HG03039 (cell line): ENCODE measurements around the gene PLA2G4A.
A peak's percentile ranks its signal among the peaks of the same experiment; 100 is the strongest.
"Not testable (repeated sequence)": the region's sequence is repeated elsewhere in the genome, so short reads cannot be mapped to it uniquely, and the experiment has no call there.

Experiments used
- ATAC-seq: cut with Tn5 transposase; IDR thresholded peaks from one replicate; pipeline ENCODE4 v1.9.1; 2021; ENCODE audit warnings: mild to moderate bottlenecking, moderate library complexity; ENCODE audit not compliant: unreplicated experiment

Gene PLA2G4A

GRCh38 chr1:186904361-186904760 lies 75.6 kb downstream of the PLA2G4A start:
- ATAC-seq, result no peak

- no peak for ATAC-seq
These were observed 76.8 kb downstream of the PLA2G4A start for GRCh38 chr1:186905561-186905960.

- ATAC-seq, result no peak
These were observed 86.8 kb downstream of the PLA2G4A start for GRCh38 chr1:186915555-186915954.

DNA sequence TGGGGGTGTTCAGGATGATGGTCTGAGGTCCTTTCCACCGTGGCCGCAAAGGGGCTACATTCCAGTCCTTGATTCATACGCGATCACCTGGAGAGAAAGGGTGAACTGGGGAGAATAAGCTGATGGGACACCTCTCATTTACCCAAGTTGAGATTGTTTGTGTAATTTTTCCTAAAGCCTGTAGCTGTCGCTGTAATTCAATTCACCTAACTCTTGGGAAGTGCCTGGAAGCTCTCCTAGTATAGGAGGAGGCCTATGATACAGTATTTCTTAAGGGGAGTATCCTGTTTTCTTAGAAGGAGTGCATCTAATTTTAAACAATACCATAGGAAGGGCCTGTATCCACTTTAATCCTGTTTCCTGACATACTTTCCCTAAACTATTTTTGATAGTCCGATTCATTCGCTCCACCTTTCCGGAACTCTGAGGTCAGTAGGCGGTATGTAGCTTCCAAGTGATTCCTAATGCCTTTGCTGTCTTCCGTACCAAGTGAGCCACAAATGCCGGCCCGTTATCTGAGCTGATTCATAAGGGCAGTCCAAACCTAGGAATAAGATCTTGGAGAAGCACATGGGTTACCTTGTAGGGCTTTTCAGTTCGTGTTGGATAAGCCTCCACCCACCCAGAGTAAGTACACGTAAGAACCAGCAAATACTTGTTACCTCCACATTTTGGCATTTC lies 88.5 kb downstream of the PLA2G4A start:
- not testable (repeated sequence) for ATAC-seq

- ATAC-seq, result peak; percentile 58
These were observed 92.6 kb downstream of the PLA2G4A start for GRCh38 chr1:186921386-186921785.

DNA sequence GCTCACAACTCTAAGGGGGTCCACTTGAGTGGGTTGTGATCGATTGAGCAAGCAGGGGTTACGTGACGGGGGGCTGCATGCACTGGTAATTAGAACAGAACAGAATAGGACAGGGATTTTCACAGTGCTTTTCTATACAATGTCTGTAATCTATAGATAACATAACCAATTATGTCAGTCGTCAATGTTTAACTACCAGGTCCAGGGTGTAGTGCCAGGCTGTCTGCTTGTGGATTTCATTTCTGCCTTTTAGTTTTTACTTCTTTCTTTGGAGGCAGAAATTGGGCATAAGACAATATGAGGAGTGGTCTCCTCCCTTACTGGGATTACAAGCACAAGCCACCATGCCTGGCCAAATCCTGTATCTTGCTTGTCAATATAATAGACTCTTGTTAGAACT lies 94.1 kb downstream of the PLA2G4A start:
- ATAC-seq, result not testable (repeated sequence)

DNA sequence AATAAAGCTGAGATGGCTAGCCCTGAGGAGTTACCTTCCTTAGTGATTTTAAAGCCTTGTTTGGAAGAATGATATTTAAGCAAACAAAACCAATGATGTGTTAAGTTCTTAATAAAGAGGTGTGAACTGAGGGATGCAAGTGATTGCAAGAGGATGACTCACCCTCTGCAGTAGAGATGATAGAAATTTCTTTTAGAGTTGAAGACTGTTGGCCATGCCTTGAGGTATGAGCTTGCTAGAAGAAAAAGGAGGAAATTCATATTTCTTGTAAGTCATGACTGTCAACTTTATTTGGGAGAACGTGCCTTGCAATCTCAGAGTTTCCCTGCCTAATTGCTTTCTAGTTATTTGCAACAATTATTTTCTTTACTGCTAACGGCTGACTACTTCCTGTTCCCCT lies 94.7 kb downstream of the PLA2G4A start:
- ATAC-seq, result no peak

GRCh38 chr1:186925881-186926669 lies 97.3 kb downstream of the PLA2G4A start:
- no peak for ATAC-seq

- no peak for ATAC-seq
These were observed 99.1 kb downstream of the PLA2G4A start for GRCh38 chr1:186927884-186928283.

GRCh38 chr1:186930238-186930637 lies 101.5 kb downstream of the PLA2G4A start:
- no peak for ATAC-seq

- ATAC-seq, result no peak
These were observed 108.4 kb downstream of the PLA2G4A start for GRCh38 chr1:186937016-186937670.

DNA sequence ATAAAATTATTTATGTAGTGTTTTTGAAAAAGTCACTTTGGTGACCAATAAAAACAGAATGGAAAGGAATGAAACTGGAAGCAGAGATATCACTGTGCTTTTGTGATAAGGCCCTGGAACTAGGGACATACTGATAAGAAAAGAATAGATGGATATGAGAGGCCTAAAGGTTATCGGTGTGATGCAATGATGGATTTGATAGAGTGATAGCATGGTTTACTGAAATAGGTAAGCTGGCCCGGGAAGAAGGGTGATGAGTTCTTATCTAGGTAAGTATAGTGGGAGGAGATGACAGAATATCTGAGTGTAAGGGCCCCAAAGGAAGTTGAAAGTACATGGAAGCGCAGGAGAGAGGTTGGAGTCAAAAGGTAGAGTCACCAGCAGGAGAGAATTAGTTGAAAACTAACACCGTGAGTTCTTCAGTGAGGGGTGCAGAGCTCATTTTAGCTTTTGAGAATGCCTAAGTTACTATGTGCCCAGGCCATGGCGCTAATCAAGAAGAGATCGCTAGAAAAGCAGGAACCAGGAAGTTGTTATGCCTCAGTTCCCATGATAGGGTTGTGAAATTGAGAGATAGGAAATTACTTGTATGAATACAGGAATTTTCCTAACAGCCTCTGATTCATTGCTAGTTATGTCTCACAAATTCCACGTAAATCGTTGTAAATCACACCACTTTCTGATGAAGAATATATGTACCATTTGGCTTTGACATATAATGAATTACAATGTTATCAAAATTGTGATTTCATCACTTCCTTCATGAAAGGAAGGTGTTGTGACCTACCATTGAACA lies 115.3 kb downstream of the PLA2G4A start:
- no peak for ATAC-seq

- ATAC-seq, result no peak
These were observed 116.4 kb downstream of the PLA2G4A start for GRCh38 chr1:186945146-186945545.

DNA sequence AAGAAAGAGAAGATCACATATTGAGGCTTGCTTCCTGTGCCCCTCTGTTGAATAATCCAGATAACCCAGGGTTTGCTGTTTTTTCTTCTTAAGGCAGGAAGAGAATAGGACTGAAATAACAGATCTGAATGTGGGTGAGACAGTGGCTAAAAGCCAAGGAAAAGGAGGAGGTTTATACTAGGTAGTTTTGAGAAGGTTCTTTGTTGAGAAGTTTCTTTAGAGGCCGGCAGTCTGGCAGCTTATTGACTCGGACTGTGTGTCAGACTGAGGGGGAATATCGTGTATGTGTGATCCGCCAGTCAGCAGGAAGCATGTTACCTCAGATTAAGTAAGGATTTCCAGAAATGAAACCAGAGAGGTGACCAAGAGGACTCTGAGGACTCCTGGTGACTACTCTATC lies 119.8 kb downstream of the PLA2G4A start:
- no peak for ATAC-seq

DNA sequence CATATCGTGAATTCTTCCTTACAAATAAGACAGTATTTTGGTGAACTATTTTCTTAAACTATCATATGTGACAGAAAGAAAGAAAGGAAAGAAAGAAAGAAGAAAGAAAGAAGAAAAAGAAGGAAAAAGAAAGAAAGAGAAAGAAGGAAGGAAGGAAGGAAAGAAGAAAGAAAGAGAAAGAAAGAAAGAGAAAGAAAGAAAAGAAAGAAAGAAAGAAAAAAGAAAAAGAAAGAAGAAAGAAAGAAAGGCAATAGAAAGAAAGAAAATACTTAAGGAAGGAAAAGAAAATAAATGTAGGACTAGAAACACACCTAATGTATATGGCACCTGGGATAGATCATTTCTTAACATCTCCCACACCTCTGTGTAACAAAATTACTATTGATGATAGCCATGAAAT lies 120.4 kb downstream of the PLA2G4A start:
- no peak for ATAC-seq

DNA sequence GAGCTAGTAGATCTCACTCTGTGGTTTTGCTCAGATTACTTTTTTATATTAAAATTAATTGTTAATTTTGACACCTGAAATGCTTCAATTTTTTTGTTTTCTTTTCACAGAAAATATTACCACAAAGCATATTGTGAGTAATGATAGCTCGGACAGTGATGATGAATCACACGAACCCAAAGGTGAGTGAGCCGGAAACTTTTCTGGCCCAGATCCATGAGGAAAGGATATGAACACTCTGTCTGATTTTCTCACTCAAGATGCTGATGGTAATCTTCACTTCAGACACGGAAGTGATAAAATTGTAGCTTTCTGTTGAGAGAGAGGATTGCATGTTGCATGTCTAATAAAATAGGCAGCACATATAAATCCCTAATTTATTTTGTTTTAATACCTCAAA lies 121.8 kb downstream of the PLA2G4A start:
- no peak for ATAC-seq

- no peak for ATAC-seq
These were observed 125.1 kb downstream of the PLA2G4A start for GRCh38 chr1:186953876-186954275.

DNA sequence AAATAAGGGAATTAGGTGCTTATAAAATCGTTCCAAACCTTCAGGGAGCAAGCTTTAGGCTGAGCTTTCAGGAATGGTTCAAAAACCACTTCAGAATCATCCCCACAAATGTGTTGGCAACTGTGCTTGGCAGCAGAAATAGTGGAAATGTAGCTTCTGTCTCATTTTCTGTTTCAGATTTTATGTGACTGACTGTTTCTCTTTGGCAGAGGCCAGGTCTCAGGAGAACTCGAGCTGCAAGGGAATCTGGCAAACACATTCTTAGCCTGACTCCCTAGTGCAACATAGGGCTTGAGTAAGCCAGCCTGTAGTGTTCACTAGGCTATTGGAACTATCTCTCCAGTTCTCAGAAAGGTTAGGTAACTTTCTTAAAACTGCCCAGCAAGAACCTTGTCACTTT lies 128.6 kb downstream of the PLA2G4A start:
- no peak for ATAC-seq

GRCh38 chr1:186958520-186958919 lies 129.8 kb downstream of the PLA2G4A start:
- no peak for ATAC-seq

- ATAC-seq, result no peak
These were observed 132.1 kb downstream of the PLA2G4A start for GRCh38 chr1:186960861-186961260.

DNA sequence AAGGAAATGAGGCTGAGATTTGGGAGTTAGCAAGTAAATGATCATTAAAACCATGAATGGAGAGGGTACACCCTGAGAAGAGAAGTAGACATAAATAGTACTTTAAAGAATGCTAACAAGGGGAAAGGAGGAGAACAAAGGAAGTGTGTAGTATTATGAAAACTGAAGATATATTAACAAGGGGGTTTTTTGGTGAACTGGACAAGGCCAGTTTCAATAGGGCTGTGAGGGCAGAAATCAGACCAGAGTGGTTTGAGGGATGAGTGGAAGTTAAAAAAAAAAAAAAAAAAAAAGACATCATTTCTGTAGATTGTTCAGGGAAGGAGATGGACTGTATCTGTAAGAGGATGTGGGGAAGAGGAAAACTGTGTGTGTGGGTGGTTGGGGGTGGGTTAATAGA lies 137.1 kb downstream of the PLA2G4A start:
- ATAC-seq, result no peak
